ENCODE measurements around the gene SLC23A1. TPM values are rescaled to one million over a fixed set of nuclear protein-coding genes. Genes with fewer than 3 reads are reported as not detected.

Gene SLC23A1
- total and polyA plus RNA-seq, 2 experiments from 2014 or later, result 3.3 to 13.4 TPM

DNA sequence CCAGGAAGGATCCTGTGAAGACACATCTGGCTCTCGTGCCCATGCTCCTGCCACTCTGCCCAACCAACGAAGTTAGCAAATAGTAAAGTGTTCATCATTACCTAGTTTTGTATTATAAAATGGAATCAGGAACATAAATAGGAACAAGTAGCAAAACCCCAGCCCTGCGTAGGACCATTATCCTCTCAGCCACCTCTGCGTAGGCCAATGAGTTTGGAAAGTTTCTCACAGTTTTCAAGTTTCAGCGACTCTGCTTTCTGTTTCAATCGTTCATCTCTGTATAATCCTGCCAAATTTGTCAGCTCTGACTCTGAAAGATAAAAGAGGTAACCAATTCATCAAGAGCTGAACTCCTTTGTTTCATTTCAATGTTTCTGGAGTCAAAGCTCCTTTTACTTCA lies 30.9 kb upstream of the SLC23A1 start:
- no peak overlapping the region for H2AFZ ChIP-seq
- TF ChIP-seq, protein P1, sequence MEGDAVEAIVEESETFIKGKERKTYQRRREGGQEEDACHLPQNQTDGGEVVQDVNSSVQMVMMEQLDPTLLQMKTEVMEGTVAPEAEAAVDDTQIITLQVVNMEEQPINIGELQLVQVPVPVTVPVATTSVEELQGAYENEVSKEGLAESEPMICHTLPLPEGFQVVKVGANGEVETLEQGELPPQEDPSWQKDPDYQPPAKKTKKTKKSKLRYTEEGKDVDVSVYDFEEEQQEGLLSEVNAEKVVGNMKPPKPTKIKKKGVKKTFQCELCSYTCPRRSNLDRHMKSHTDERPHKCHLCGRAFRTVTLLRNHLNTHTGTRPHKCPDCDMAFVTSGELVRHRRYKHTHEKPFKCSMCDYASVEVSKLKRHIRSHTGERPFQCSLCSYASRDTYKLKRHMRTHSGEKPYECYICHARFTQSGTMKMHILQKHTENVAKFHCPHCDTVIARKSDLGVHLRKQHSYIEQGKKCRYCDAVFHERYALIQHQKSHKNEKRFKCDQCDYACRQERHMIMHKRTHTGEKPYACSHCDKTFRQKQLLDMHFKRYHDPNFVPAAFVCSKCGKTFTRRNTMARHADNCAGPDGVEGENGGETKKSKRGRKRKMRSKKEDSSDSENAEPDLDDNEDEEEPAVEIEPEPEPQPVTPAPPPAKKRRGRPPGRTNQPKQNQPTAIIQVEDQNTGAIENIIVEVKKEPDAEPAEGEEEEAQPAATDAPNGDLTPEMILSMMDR (IDR thresholded peaks at IDR 0.05; ENCODE audit: poor library complexity), result no peak
- TF ChIP-seq EZH2phosphoT487 (IDR thresholded peaks at IDR 0.05; ENCODE audit: low read depth, severe bottlenecking, unreplicated experiment) (no peak), EZH2 (IDR thresholded peaks at IDR 0.05; ENCODE audit: borderline replicate concordance) (no peak)
- H3K27me3 ChIP-seq, result no peaks in the 10 kb centered on the region
- H3K4me3 ChIP-seq, result no peak overlapping the region
- H3K27ac ChIP-seq, result no peak overlapping the region
- H4K20me1 ChIP-seq (ENCODE audit: insufficient read depth, poor library complexity, severe bottlenecking), result no peaks in the 10 kb centered on the region
- no peak overlapping the region for H3K4me2 ChIP-seq
- WGBS (ENCODE audit: low lambda C conversion rate, missing lambda C conversion rate), result 97% methylated on average over 6 of the region's 6 CpGs
- H3K9me3 ChIP-seq (ENCODE audit: low read depth), result no peaks in the 10 kb centered on the region
- H3K36me3 ChIP-seq (replicated peaks; ENCODE audit: insufficient read depth, low read depth), result no peaks in the 10 kb centered on the region
- DNase-seq (ENCODE audit: low spot score), result no peak
- no peaks in the 10 kb centered on the region for H3K9me2 ChIP-seq (replicated peaks; ENCODE audit: insufficient read depth)
- peaks cover 15% of the 10 kb centered on the region for H3K4me1 ChIP-seq (ENCODE audit: insufficient read depth)
- H3K79me2 ChIP-seq, result no peaks in the 10 kb centered on the region

DNA sequence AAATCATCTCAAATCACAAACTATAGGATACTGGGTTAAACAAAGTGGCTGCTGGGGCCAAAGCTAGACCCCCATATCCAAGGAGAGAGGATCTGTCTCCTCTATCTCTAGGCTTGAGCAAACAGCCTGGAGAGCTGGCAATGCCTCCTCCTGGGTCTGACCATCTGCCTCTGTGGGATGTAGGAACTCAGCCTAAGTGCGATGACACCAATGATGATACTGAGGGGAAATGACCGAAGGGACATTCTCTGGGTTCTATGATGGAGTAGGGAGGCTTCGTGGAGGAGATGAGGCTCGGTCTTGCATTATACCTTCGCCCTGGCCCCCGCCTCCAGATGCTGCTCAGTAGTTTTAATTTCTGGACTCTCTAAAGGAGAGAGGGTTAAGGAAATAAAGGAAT lies 30.1 kb upstream of the SLC23A1 start:
- no peaks in the 10 kb centered on the region for H3K36me3 ChIP-seq (replicated peaks; ENCODE audit: insufficient read depth, low read depth)
- H3K4me1 ChIP-seq (ENCODE audit: insufficient read depth), result peaks cover 10% of the 10 kb centered on the region
- WGBS (ENCODE audit: low lambda C conversion rate, missing lambda C conversion rate), result 97% methylated on average over 6 of the region's 6 CpGs
- no peak overlapping the region for H3K27ac ChIP-seq
- H4K20me1 ChIP-seq (ENCODE audit: insufficient read depth, poor library complexity, severe bottlenecking), result no peaks in the 10 kb centered on the region
- H3K9me2 ChIP-seq (replicated peaks; ENCODE audit: insufficient read depth), result no peaks in the 10 kb centered on the region
- no peak overlapping the region for H3K4me2 ChIP-seq
- H3K27me3 ChIP-seq, result no peaks in the 10 kb centered on the region
- no peak overlapping the region for H3K4me3 ChIP-seq
- no peaks in the 10 kb centered on the region for H3K79me2 ChIP-seq
- DNase-seq (ENCODE audit: low spot score), result no peak
- no peak overlapping the region for H2AFZ ChIP-seq
- TF ChIP-seq, protein P1 (IDR thresholded peaks at IDR 0.05; ENCODE audit: poor library complexity), result no peak
- TF ChIP-seq EZH2 (IDR thresholded peaks at IDR 0.05; ENCODE audit: borderline replicate concordance) (no peak), EZH2phosphoT487 (IDR thresholded peaks at IDR 0.05; ENCODE audit: low read depth, severe bottlenecking, unreplicated experiment) (no peak)
- no peaks in the 10 kb centered on the region for H3K9me3 ChIP-seq (ENCODE audit: low read depth)

DNA sequence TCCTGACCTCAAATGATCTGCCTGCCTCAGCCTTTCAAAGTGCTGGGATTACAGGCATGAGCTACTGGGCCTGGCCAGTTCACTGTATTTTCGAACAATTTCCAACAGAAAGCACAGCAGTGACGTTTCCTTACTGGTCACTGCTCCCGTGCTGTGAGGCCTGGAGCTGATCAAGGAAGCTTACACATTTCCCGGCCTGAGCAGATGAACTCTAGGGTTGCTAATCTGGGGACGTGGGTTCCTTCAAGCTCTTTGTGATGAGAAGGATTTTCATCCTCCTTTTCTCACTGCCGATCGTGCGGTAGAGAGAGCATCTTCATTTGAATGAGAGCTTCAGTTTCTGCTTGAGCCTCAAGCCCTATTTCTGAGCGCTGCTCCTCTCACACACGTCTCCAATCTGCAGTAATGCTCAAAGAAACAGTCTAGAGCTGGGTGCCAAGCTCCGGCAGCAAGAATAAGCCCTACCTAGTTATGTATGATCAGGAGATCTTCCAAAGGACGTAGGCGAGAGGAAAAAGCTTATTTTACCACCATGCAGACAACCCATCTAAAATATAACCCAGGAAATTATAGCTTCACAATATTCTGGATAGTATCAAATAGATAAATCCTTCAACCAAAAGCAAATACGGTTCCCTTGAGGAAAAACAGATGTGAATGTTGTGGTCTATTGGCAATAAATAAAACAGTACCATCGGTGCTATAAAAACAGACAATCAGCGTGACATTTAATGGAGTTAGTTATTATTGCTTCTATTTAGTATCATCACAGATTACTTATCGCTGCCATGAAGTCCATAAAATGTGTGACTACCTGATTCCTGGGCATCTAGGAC lies 28.1 kb upstream of the SLC23A1 start:
- 80% methylated on average over 17 of the region's 17 CpGs for WGBS (ENCODE audit: low lambda C conversion rate, missing lambda C conversion rate)
- Histone ChIP-seq H3K79me2 (no peaks in the 10 kb centered on the region), H4K20me1 (ENCODE audit: insufficient read depth, poor library complexity, severe bottlenecking) (no peaks in the 10 kb centered on the region), H3K4me2 (no peak overlapping the region), H3K9me3 (ENCODE audit: low read depth) (no peaks in the 10 kb centered on the region), H3K36me3 (replicated peaks; ENCODE audit: insufficient read depth, low read depth) (no peaks in the 10 kb centered on the region), H3K4me3 (no peak overlapping the region), H3K9me2 (replicated peaks; ENCODE audit: insufficient read depth) (no peaks in the 10 kb centered on the region), H3K27me3 (no peaks in the 10 kb centered on the region), H3K27ac (no peak overlapping the region), H2AFZ (no peak overlapping the region), H3K4me1 (ENCODE audit: insufficient read depth) (no peaks in the 10 kb centered on the region)
- DNase-seq (ENCODE audit: low spot score), result no peak
- TF ChIP-seq EZH2phosphoT487 (IDR thresholded peaks at IDR 0.05; ENCODE audit: low read depth, severe bottlenecking, unreplicated experiment) (no peak), EZH2 (IDR thresholded peaks at IDR 0.05; ENCODE audit: borderline replicate concordance) (no peak)
- TF ChIP-seq, protein P1 (IDR thresholded peaks at IDR 0.05; ENCODE audit: poor library complexity), result no peak
